ENCODE measurements around the gene UBE2O.

The UBE2O gene

DNA sequence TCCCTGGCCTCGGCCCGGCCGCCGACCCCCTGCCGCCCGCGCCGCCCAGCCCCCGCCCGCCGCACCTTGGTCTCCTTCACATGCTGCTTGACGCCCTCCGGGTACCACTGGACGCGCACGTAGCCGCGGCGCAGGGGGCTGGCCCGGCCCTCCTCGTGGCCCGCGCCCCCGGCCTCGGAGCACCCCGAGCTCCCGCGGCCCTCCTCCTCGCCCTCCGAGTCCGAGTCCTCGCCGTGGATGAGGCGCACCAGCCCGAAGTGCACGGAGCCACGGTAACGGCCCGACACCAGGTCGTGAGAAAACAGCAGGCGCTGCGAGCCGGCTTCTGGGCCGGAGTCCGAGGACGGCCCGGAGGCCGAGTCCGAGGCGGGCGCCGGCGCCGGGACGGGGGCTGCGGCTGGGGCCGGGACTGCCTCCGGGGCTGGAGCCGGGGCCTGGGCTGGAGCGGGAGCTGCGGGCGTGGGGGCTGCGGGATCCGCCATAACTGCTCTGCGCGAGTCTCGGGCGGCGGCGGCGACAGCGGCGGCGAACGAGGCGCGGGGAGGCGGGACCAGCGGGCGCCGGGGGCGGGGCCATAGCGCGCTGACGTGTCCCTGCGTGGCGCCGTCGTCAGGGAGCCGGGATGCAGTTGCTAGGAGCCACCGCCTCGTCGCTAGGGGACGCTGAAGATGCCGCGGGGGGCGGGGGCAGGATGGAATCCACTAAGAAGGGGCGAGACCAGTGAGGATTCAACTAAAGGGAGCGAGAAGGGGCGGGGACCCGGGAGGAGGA is at the start of gene UBE2O:
TSS of gene UBE2O (minus strand) at position 493 of the 771 bp plus-strand sequence. CDS start at position 482, 11 bp downstream.
- DNase-seq (ENCODE audit: low read depth), result peak; percentile 86

DNA sequence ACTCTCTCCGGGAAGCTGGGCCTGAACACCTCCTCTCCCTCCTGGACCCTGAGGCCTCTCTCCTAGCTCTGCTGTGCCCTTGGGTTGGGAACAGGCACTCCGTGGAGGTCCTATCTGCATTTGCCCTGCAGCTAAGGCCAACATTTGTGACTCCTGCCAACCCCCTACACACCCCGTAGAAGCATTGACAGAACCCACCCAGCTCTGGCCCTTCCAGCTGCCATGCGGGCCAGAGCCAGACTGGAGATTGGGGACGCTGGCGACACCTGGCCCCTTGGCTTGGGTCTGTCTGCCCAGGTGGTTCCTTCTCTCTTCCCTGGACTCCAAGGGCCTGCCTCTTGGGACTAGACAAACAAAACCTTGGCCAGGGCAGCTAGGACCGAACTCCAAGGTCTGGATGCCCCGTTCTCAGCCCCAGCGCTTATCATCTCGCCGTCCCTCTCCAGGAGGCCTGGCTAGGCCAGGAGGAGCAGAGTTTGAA is 48.9 kb upstream of the UBE2O start:
- no peak for DNase-seq (ENCODE audit: low read depth)

DNA sequence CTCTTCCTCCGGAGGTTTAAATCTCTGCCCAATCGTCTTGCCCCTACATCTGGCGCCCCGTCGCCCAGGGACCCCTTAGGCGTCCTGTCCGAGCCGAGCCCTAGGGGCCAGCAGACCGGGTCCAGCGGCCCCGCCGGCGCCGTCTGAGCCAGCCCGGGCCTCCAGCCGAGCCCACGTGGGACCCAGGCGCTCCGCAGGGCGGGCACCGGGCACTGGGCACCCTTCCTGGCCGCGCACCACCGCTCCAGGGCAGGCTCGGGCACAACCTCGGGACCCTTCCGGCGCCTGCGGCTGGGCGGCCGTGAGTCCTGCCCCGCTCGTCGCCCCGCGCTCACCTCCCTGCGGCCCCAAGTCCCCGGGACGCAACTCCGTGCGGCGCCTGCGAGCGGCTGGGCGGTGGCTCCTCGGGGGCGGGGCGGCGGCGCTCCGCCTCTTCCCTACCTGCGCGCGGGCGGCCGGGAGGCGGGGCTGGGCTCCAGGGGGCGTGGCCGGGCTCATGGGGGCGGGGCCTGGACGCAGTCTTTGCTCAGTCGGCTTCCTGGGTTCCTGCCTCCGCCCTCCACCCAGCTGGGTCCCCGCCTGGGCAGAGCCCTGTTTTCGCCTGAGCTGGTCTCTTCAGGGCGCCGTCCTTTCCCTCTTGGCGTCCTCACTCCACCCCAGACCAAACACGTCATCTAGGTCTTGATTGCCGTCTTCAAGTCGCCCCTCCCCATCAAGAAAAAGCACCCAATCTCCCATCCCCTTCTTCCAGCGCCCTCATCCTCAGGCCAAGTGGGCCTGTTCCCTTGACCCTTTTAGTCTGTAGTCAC is 48.3 kb upstream of the UBE2O start, which contains the start of gene RHBDF2:
TSS of gene RHBDF2 (minus strand) at position 406 of the 809 bp plus-strand sequence. CDS start 19,899 bp downstream, outside the sequence.
- DNase-seq (ENCODE audit: low read depth), result peak; percentile 85

DNA sequence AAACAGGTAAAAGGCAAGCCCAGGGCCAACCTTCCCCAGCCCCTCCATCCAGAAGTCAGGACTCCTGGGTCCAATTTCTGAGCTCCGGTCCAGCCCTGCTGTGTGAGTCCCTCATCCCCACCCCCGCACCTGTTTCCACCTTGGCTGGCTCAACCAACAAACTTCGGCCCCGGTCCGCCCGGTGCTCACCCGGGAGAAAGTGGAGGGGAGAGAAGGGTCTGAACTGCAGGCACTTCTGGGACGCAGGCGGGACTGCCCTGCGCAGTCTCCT is 47.7 kb upstream of the UBE2O start:
- DNase-seq (ENCODE audit: low read depth), result no peak

DNA sequence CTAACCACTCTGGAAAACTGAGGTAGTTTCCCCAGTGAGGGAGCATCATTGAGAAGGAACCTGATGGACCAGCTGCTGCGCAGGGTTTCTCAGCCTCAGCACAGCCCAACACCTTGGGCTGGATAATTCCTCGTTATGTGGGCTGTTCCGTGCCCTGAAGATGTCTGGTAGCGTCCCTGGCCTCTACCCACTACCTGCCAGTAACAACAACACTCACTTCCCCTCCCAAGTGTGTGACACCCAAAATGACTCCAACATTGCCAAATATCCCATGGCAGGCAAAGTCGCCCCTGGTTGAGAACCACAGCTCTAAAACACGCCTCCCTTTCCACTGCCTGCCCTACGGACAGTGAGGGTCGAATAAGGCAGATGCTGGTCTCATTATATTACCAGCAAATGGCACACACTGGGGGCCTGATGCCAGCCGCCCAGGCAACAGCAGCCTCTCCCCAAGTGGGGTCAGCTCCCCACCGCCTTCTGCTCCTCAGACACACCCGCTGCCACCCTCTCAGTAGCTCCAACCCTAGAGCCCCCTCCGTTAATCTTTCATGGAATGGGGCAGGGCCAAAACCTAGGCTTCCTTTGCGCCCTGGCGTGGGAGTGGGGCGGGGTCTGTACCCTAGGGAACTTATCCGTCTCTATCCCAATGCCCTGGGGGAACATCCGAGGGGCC is 47.3 kb upstream of the UBE2O start:
- no peak for DNase-seq (ENCODE audit: low read depth)

DNA sequence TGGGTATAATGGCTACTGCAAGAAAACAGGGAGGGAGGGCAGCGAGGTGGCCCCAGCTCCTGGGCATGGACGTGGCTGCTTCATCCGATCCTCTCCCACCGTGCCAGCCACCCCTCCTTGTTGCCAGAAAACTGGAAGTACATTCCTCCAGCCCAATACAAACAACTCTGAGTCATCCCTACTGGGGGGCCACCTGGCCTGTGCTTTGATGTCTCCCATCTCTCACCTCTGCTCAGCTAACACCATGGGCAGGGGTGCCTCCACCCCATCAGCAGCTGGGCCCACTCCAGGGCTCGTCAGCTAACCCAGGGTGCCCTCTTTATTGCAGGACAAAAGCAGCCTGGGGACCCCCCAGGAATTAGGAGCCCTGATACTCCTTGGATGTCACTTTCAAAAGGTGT is 46.3 kb upstream of the UBE2O start:
- no peak for DNase-seq (ENCODE audit: low read depth)

DNA sequence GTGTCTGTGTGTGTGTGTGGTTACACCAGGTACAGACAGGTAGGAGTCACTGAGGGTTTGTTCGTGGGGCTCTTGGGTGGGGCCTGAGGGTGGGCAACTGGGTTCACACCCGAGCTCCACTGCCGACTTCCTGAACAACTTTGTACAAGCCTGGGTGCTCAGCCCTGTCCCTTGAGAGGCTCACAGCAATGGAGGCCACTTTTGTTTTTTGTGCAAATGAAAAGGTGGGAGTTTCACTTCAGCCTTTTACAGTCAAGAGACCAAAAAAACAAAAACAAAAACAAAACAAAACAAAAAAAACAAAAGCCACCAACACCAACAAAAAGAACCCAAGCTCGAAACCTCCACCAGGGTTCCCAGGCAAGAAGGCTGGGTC is 45.9 kb upstream of the UBE2O start:
- DNase-seq (ENCODE audit: low read depth), result no peak

DNA sequence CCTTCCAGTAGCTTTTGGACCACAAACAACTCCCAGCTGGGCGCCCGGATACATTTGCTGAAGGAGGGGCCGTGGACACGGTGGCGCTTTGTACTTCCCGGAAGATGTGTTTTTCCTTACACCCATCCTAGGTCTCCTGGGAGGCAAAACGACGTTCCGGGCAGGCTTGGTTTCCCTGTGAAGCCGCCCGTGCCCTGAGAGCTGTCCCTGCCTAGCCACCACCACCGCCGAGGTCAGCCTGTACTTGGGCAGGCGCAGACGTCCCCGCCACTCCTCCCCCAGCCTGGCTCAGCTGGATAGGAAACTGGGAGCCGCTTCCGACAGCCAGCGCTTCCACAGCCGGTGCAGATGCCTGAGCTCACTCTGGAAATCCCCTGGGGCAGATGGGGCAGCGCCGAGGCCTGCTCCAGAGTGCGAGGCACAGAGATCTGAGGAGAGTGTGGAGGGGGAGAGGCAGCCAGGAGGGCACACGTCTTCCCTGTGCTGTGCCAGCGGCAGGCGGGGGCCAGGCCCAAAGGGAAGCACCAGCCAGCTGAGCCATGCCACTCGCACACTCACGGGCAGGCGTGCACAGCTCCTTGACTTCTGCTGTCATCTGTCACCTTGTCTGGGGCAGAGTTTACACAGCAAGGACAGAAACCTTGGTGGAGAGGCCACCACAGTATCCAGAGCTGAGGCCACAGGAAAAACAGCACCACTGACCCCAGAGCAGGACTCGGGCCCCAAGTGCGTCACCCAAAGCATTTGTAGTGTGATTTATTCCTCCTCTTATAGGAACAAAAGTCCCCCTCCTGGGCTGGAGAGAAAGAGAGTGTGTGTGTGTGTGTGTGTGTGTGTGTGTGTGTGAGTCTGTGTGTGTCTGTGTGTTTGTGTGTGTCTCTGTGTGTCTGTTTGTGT is 45.3 kb upstream of the UBE2O start:
- peak; percentile 90 for DNase-seq (ENCODE audit: low read depth)

DNA sequence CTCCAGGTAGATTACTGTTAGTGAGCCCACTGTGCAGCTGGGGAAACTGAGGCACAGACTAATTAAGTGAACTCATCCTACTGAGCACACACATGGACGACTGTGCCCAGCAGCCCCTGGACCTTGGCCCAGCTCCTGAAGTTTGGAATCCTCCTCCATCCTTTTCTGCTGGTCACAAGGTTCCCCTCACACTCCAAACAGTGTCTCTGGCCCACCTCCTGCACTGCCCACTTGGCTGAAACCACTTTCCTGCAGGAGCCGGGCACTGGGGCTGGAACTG is 44.7 kb upstream of the UBE2O start:
- DNase-seq (ENCODE audit: low read depth), result no peak

DNA sequence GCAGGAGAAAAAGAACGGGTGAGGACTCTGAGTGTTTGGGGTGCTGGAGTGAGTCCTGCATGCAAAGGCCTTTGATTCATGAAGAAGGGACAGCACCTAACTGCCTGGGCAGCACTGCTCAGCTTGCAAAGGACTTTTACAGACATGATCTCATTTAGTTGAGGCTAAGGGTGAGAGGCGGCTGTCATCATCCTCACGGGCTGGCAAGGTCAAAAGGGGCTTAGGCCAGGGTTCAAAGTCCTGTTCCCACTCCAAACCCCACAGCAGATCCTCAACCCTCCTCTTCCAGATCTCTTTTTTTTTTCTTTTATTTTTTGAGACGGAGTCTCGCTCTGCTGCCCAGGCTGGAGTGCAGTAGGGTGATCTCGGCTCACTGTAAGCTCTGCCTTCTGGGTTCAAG is 43.5 kb upstream of the UBE2O start:
- no peak for DNase-seq (ENCODE audit: low read depth)

DNA sequence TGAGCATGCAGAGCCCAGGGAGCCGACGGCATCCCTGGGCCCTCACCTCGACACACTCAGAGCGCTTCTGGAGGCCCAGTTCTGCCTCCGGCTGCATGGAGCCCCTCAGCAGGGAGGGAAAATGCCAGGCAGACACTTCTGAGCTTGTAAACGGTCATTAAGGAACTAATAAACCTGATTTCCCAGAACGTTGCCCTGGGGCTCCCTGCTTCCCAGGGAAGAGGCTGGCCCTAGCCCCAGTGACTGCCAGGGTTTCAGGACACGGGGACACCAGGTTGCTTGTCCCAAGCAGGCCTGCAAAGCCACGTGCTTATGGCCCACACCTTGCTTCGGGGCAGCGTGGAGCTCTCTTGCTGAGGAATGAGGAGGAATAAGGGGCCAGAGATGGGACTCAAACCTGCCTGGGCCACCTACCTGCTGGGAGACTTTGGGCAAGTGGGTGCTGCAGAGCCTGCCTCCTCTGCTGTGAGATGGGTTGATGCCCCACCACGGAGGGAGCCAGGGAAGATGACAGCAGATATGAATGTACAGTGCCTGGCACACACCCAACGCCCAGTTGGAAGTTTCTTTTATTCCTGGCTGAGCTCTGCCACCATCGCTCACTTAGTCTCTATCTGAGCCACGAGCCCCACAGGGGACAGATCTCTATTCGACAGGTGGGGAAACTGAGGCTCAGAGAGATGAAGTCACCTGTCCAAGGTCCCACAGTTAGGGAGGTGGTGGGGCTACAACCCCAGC is 42.9 kb upstream of the UBE2O start:
- no peak for DNase-seq (ENCODE audit: low read depth)

DNA sequence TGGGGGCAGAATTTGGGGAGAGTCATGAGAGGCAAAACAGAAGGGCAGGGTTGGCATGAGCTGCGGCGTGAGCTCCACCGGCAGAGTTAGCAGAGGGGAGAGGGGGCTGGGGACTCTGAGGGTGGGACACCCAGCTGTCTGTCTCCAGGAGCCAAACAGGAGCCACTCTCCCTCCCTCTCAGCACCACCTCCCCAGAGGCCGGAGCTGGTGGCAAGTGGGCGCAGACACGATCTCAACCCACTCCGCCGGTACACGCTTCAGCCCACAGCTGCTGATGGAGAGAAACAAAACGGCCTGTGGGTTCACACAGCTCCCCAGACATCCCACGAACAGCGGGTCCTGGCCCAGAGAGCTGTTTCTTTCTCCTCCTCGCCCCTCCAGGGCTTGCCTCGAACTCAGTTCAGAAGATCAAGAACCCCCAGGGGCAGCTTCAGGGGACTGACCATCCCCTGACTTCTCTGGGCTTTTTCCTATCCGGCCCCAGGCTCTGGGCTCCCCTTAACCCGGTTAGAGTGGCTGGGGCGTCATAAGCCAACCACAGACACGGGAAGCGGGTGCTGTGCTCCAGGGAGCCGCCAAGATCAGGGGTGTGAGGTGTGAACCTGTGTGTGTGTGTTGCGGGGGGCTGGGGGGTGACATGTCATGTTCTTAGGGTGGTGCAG is 40.7 kb upstream of the UBE2O start:
- no peak for DNase-seq (ENCODE audit: low read depth)

DNA sequence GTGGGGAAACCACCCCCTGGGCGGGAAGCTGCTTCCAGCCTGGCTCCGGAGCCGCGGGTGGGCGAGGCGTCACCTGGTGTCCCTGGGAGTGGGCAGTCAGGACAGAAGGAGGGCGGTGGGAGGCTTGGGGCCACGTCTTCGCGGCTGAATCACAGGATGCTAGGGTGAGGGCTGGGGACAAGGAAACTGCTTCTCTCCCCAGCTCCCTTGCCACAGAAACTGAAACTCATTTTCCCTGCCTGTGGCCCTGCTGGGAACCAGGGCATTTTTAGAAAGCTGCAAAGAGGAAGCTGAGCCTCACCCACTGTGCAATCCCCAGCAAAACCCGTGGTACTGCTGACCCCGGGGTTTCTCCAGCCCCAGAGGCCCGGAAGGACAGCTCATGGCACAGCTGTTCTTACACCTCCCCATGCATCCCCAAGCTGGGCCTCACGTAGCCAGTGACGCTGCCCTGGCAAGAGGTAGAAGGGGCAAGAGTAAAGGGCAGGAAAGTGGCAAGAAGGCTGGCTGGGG is 40.1 kb upstream of the UBE2O start:
- peak; percentile 90 for DNase-seq (ENCODE audit: low read depth)

DNA sequence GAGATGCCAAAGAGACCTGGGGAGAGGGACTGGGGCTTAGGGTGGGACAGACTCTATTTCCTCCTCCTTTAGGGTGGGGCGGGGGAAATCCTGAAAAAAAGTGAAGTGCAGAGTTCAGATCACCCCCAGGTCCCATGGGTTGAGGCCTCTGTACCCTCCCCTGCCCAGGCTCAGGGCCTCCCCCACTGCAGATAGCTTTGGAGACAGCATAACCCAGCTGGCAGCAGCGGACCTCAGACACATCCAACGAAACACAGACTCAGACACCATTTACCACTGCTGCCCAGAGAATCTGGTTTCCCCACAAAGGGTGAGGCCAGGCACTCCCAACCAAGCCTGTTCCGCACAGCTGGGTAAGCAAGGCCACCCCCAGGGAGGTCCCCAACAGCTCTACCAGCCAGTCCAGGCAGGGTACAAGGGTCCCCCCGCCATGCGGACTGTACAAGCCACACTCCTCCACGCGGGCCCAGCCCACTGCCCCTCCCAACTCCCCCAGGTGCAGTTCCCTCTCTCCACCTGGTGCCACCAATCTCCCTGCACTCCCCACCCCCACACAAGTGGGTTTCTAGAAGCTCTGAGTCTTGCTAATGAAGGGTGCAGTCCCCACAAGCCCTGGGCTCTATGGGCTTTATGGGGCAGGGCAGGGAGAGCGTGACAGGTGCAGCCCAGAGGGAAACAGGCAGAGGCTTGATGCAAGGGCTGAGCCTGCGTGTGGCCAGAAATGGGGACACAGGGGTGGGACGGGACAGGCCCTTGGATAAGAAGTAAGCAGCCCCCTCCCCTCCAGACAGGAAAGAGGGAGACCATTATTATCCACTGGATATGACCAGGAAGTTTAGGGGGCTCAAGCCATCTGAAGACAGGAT is 39.4 kb upstream of the UBE2O start:
- DNase-seq (ENCODE audit: low read depth), result no peak

DNA sequence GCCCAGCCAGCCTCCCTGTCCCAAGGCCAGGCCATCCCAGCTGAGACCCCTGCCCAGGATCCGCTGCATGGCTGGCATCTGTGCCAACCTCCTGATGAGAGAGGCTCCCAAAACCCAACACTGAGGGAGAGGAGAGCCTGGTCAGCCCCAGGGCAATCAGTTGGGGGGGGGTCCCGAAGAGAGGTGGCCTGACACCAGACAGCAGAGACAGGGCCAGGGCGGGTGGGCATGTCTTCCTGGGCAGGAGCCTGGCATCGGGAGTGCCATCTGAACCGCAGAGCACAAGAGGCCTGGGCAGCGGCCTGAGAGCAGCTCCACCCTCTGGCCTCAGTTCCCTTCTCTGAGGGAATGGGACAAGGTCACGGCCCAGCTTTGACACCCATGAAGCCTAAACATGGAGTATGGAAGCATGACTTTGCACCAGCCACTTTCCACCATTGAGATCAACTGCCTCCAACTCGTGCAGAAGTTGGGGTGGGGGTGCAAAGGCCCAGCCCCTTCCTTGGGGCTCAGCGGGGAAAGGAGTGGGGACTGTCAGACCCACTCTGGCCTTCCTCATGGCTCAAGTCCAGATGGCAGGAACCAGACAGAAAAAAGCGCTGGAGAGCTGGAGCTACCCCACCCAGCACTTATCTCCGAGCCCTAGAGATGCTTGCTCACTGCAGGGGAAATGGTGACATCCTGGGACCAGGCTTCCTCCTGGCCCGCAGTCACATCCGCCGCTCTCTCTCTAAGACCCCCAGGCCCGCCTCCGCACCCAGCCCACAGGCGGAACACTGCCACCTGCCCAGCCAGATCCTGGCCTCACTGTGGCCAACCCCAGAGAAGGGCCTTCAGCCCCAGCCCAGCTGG is 38.5 kb upstream of the UBE2O start:
- DNase-seq (ENCODE audit: low read depth), result no peak

DNA sequence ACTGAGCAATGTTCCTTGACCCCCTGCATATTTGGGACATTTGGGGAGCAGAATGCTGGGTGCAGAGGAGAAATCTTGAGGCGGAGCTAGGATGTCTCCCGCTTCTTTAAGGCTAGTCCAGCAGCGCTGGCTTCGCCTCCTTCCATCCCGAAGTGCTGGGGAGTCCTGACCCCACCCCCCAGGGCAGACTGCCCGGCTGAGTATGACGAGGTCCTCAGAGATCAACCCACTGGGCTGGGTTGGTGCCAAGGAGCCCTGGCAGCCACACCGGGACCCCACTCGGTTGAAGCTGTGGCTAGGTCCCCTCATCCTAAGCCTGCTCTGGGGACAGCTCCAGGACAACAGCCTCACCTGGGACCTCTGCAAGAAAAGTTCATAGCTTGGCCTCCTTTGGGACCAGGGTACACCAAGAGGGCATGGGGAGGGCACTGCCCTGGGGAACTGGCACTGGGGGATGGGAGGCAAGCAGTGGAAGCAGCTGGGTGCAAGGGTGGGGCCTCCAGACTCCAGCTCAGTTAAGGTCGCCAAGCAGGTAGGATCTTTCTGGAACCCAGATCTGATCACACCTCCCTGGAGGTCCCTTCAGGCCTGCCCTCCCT is 37.3 kb upstream of the UBE2O start:
- DNase-seq (ENCODE audit: low read depth), result no peak

DNA sequence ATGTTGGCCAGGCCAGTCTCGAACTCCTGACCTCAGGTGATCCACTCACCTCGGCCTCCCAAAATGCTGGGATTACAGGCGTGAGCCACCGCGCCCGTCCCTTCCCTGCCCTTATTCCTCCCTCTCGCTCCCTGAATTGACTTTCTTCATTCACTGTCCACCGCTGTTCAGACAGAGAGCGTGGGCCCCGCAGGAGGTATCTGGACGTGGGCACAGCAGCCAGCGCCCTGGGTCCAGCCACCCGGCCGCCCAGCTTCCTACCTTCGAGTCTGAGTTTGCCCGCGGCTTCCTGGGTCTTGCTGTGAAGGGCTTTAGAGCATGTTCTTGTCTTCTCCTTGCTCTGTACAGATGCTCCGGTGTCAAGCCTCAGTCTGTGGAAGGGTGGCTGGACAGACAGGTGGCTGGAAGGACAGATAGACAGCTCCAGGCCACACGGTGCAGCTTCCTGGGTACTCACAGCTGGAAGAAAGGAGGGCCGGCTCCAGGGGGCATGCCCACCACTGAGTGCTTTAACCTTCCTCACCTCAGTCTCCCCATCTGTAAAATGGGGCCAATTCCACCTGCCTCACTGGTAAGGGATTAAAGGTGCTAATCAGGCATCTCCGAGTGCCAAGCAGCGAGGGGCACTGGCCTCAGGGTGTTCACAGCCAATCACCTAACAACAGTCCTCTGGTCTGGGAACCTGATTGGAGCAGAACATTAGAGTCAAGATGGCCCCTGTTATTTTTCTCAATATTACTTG is 34.7 kb upstream of the UBE2O start:
- DNase-seq (ENCODE audit: low read depth), result no peak

DNA sequence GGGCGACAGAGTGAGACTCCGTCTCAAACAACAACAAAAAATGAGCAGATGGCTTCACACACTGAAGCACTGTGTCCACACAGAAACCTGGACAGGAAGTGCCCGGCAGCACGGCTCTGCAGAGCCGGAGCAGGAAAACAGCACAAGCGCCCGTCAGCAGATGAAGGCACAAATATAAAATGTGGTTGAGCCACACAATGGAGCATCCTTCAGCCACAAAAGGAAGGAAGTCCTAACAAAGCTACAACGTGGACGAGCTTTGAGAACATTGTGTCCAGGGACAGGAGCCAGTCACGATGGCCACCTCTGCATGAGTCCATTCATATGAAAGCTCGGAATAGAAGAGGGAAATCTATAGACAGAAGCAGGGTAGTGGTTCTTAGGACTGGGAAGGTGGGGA is 32.6 kb upstream of the UBE2O start:
- DNase-seq (ENCODE audit: low read depth), result no peak
